Stimulated activated CD4-positive, alpha-beta T cell treated with anti-CD3 and anti-CD28 coated beads, Interleukin-2, amount 100 ng/mL, for 48 hours (primary cell): ENCODE results near the gene HECW1.

Experiments used
- DNase-seq, 2 donors: peaks; one replicate each; pipeline ENCODE4 v3.0.0-alpha.2; 2020

Gene HECW1

GRCh38 chr7:43379210-43379609 lies 266.8 kb downstream of the HECW1 start:
- no peak for DNase-seq

- DNase-seq, result no peak
Observed at GRCh38 chr7:43384616-43385308, 272.3 kb downstream of the HECW1 start.

GRCh38 chr7:43385309-43385680 lies 272.8 kb downstream of the HECW1 start:
- no peak for DNase-seq

- DNase-seq, result peak; percentile 6 to 27
Observed at GRCh38 chr7:43385856-43386255, 273.4 kb downstream of the HECW1 start.

- no peak for DNase-seq
Observed at GRCh38 chr7:43387932-43388331, 275.5 kb downstream of the HECW1 start.

- no peak for DNase-seq
Observed at GRCh38 chr7:43390576-43390975, 278.1 kb downstream of the HECW1 start.

GRCh38 chr7:43391518-43391917 lies 279.1 kb downstream of the HECW1 start:
- DNase-seq, result no peak

- DNase-seq, result no peak
Observed at GRCh38 chr7:43392638-43393330, 280.3 kb downstream of the HECW1 start.

- DNase-seq, result no peak
Observed at GRCh38 chr7:43394441-43395130, 282.1 kb downstream of the HECW1 start.

GRCh38 chr7:43395351-43395750 lies 282.9 kb downstream of the HECW1 start:
- DNase-seq, result no peak

GRCh38 chr7:43396187-43396740 lies 283.8 kb downstream of the HECW1 start:
- DNase-seq, result no peak

- no peak for DNase-seq
Observed at GRCh38 chr7:43398831-43399230, 286.4 kb downstream of the HECW1 start.

GRCh38 chr7:43405948-43406347 lies 293.5 kb downstream of the HECW1 start:
- DNase-seq, result no peak

- DNase-seq, result no peak
Observed at GRCh38 chr7:43406961-43407360, 294.5 kb downstream of the HECW1 start.

GRCh38 chr7:43408981-43409380 lies 296.5 kb downstream of the HECW1 start:
- DNase-seq, result no peak

GRCh38 chr7:43417455-43417854 lies 305.0 kb downstream of the HECW1 start:
- DNase-seq, result no peak

GRCh38 chr7:43430411-43430810 lies 318.0 kb downstream of the HECW1 start:
- DNase-seq, result no peak

- DNase-seq, result no peak
Observed at GRCh38 chr7:43431020-43431595, 318.7 kb downstream of the HECW1 start.

- DNase-seq, result no peak
Observed at GRCh38 chr7:43433639-43434038, 321.2 kb downstream of the HECW1 start.

- no peak for DNase-seq
Observed at GRCh38 chr7:43437001-43437400, 324.6 kb downstream of the HECW1 start.

GRCh38 chr7:43438897-43439479 lies 326.5 kb downstream of the HECW1 start:
- DNase-seq, result no peak

GRCh38 chr7:43439631-43440401 lies 327.4 kb downstream of the HECW1 start:
- peak; percentile 46 to 59 for DNase-seq
